ENCODE data around the gene NFKB2. TPM values are rescaled to one million over a fixed set of nuclear protein-coding genes. Genes with fewer than 3 reads are reported as not detected.

The NFKB2 gene
- total RNA-seq, 6 experiments from 2014 or later = 7.5 to 46.0 (median 19.4) TPM

- ATAC-seq = no peak
- TF ChIP-seq CTCF (IDR thresholded peaks at IDR 0.05) (no peak), POLR2A (IDR thresholded peaks at IDR 0.05) (no peak)
- 100% methylated on average over 1 of the region's 8 CpGs for WGBS (ENCODE audit: insufficient coverage, low coverage, low lambda C conversion rate, missing lambda C conversion rate)
- no peak overlapping the region for H3K27ac ChIP-seq
- intact Hi-C loops (cut with DNase I) = no loop called here
- no peaks in the 10 kb centered on the region for H3K4me1 ChIP-seq
- no peak for DNase-seq
- peaks cover 0 to 44% (median 27%) of the 10 kb centered on the region in 4 donors for H3K36me3 ChIP-seq
- no peak overlapping the region for H3K4me3 ChIP-seq
- no peaks in the 10 kb centered on the region for H3K9me3 ChIP-seq
- H3K27me3 ChIP-seq = no peaks in the 10 kb centered on the region
Observed at GRCh38 chr10:102382871-102383270, 12.6 kb upstream of the NFKB2 start.

DNA sequence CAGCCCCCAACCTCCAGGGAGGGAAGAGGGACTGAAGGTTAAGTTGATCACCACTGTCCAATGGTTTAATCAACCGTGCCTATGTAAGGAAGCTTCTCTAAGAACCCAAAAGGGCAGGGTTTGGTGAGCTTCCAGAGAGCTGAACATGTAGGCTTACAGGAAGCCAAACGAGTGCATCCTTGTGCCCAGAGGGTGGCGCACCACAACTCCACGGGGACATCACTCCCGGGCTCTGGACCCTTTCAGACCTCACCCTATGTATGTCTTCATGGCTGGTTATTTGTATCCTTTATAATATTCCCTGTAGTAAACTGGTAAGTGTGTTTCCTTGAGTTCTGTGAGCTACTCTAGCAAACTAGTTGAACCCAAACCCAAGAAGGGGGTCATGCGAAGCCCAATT, 11.5 kb upstream of the NFKB2 start:
- H3K27me3 ChIP-seq = no peaks in the 10 kb centered on the region
- ATAC-seq (peak; percentile 13 to 18 (median 16)), DNase-seq (no peak)
- no peaks in the 10 kb centered on the region for H3K9me3 ChIP-seq
- 16% methylated on average over 4 of the region's 6 CpGs for WGBS (ENCODE audit: insufficient coverage, low coverage, low lambda C conversion rate, missing lambda C conversion rate)
- peaks cover 0 to 33% (median 23%) of the 10 kb centered on the region in 4 donors for H3K36me3 ChIP-seq
- no peak overlapping the region for H3K4me3 ChIP-seq
- intact Hi-C loops (cut with DNase I) = no loop called here
- no peaks in the 10 kb centered on the region for H3K4me1 ChIP-seq
- H3K27ac ChIP-seq = no peak overlapping the region
- no peak for TF ChIP-seq POLR2A (IDR thresholded peaks at IDR 0.05)
- no peak for TF ChIP-seq CTCF (IDR thresholded peaks at IDR 0.05)

DNA sequence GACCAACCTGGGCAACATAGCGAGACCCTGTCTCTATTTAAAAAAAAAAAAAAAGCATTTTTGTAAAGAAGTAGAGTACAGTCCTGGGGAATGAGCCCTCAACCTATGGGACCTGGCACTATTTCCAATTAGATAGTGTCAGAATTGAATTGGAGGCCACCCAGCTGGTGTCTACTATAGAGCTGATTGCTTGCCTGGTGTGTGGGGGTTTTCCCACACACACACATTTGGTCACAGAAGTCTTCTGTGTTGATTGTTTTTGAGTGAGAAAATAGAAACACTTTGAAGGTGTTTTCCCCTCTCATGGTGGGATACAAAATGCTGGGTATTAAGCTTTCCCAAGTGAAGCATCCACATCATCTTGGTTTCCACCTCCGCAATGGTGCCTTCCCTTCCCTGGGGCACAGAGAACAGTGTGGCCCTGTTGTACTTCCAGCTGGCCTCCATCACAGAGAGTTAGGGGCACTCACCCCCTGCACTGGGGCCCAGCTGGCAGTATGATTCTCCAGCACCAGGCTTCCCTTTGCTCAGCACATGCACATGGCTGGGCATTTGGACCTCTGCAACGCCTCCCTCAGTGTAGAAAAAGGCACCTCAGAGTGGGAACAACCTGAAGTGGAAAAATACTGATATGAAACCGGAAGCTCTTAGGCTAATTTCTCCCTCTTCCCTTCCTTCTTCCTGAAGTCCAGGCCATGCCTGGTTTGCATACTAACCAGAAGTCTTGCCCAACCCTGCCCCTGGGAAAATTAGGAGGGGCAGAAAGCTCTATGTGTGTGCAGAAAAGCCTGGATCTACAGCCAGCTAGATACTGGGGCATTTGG, 10.7 kb upstream of the NFKB2 start:
- DNase-seq (no peak), ATAC-seq (peak in 3 of 4 donors; percentile 27 to 66 (median 30))
- H3K36me3 ChIP-seq = peaks cover 0 to 25% (median 16%) of the 10 kb centered on the region in 4 donors
- H3K27ac ChIP-seq = no peak overlapping the region
- no peaks in the 10 kb centered on the region for H3K4me1 ChIP-seq
- no peak overlapping the region for H3K4me3 ChIP-seq
- TF ChIP-seq CTCF (IDR thresholded peaks at IDR 0.05) (no peak), POLR2A (IDR thresholded peaks at IDR 0.05) (no peak)
- no peaks in the 10 kb centered on the region for H3K27me3 ChIP-seq
- no peaks in the 10 kb centered on the region for H3K9me3 ChIP-seq
- intact Hi-C loops (cut with DNase I) = no loop called here
- 83% methylated on average over 3 of the region's 4 CpGs for WGBS (ENCODE audit: insufficient coverage, low coverage, low lambda C conversion rate, missing lambda C conversion rate)

GRCh38 chr10:102389894-102390293, 5.6 kb upstream of the NFKB2 start:
- 73% methylated on average over 3 of the region's 3 CpGs for WGBS (ENCODE audit: insufficient coverage, low coverage, low lambda C conversion rate, missing lambda C conversion rate)
- DNase-seq (no peak), ATAC-seq (no peak)
- no peaks in the 10 kb centered on the region for H3K9me3 ChIP-seq
- no peak overlapping the region for H3K4me3 ChIP-seq
- no peaks in the 10 kb centered on the region for H3K36me3 ChIP-seq
- H3K27ac ChIP-seq = no peak overlapping the region
- TF ChIP-seq CTCF (IDR thresholded peaks at IDR 0.05) = no peak
- TF ChIP-seq POLR2A (IDR thresholded peaks at IDR 0.05) = no peak
- no peaks in the 10 kb centered on the region for H3K27me3 ChIP-seq
- peaks cover 0 to 5% (median 2%) of the 10 kb centered on the region in 4 donors for H3K4me1 ChIP-seq
- intact Hi-C loops (cut with DNase I) = no loop called here
